Endodermal cell (in vitro differentiated cells): ENCODE measurements around the gene KCNG1. TPM values are rescaled to one million over a fixed set of nuclear protein-coding genes. Genes with fewer than 3 reads are reported as not detected.

Experiments
- DNase-seq: peaks from one replicate; pipeline ENCODE4 v3.0.0-alpha.2; 2017
- H3K27ac ChIP-seq: 2 replicates; pipeline ENCODE4 v1.5.1; 2013; ENCODE audit warnings: mild to moderate bottlenecking, low read depth, low read length, moderate library complexity
- H3K27me3 ChIP-seq: 2 replicates; pipeline ENCODE4 v1.6.1; 2013; ENCODE audit warnings: mild to moderate bottlenecking, low read length, moderate library complexity; ENCODE audit not compliant: insufficient read depth, control insufficient read depth, poor library complexity, severe bottlenecking
- H3K36me3 ChIP-seq: 2 replicates; pipeline ENCODE4 v1.7.0; 2013; ENCODE audit warnings: mild to moderate bottlenecking, low read length, moderate library complexity; ENCODE audit not compliant: control insufficient read depth, insufficient read depth
- H3K4me1 ChIP-seq: one replicate; pipeline ENCODE4 v1.7.0; 2013; ENCODE audit warnings: low read length; ENCODE audit not compliant: control insufficient read depth, insufficient read depth
- H3K4me3 ChIP-seq: 2 replicates; pipeline ENCODE4 v1.5.1; 2013; ENCODE audit warnings: mild to moderate bottlenecking, low read length, moderate library complexity
- H3K9ac ChIP-seq: 2 replicates; pipeline ENCODE4 v1.6.1; 2013; ENCODE audit warnings: mild to moderate bottlenecking, low read length, moderate library complexity; ENCODE audit not compliant: poor library complexity, severe bottlenecking; ENCODE audit errors: extremely low read depth
- H3K9me3 ChIP-seq: 2 replicates; pipeline ENCODE4 v1.6.1; 2013; ENCODE audit warnings: mild to moderate bottlenecking, low read length, moderate library complexity; ENCODE audit not compliant: control insufficient read depth
- H3K27ac Mint-ChIP-seq: 2 replicates; pipeline ENCODE4 v1.8.0; 2020; ENCODE audit warnings: mixed read lengths
- H3K27me3 Mint-ChIP-seq: 2 replicates; pipeline ENCODE4 v1.8.0; 2021; ENCODE audit warnings: mild to moderate bottlenecking, mixed read lengths; ENCODE audit not compliant: insufficient read depth
- H3K36me3 Mint-ChIP-seq: 2 replicates; pipeline ENCODE4 v1.8.0; 2020; ENCODE audit warnings: low read depth, mixed read lengths
- H3K4me1 Mint-ChIP-seq: 2 replicates; pipeline ENCODE4 v1.8.0; 2020; ENCODE audit warnings: mixed read lengths
- H3K4me3 Mint-ChIP-seq: 2 replicates; pipeline ENCODE4 v1.8.0; 2020; ENCODE audit warnings: mild to moderate bottlenecking, moderate library complexity, mixed read lengths
- H3K9me3 Mint-ChIP-seq: 2 replicates; pipeline ENCODE4 v1.8.0; 2020; ENCODE audit warnings: mild to moderate bottlenecking, mixed read lengths
- CTCF ChIP-seq: fragments of 200-600 bp; sonication (generic); conservative IDR thresholded peaks from 2 replicates; pipeline ENCODE4 v1.5.0; 2021; ENCODE audit warnings: antibody characterized with exemption, mild to moderate bottlenecking
- WGBS, 2 experiments: methylation state at CpG; one replicate each; pipeline versions ENCODE4 v1.1.5 to v1.1.7; 2013; ENCODE audit warnings: missing lambda C conversion rate in 2 of 2, mixed read lengths in 1 of 2; ENCODE audit not compliant: insufficient coverage in 1 of 2, insufficient read length in 1 of 2; 5-methylcytosine and 5-hydroxymethylcytosine counted together
- total RNA-seq, 2 donors: library from RNA; stranded (reverse); fragmentation: NEBNext Ultra II Directional in 1 of 2; extraction: Animal tissue kit (Norgen Biotek cat#: 25700) in 1 of 2; gene quantifications; 2 replicates in 1 of 2; 3 replicates in 1 of 2; pipeline ENCODE4 v1.2.1, GENCODE V29; 2021

Gene KCNG1
- total RNA-seq, 2 donors from 2014 or later = 106 to 126 TPM

GRCh38 chr20:51036226-51036625 lies 13.3 kb upstream of the KCNG1 start:
- H3K4me1 ChIP-seq = no peaks in the 10 kb centered on the region
- TF ChIP-seq CTCF = no peak
- Mint-ChIP-seq H3K27me3 (peaks cover 13% of the 10 kb centered on the region), H3K27ac (no peak overlapping the region), H3K9me3 (peaks cover 14% of the 10 kb centered on the region), H3K36me3 (peaks cover 5% of the 10 kb centered on the region), H3K4me1 (peaks cover 4% of the 10 kb centered on the region), H3K4me3 (no peak overlapping the region)
- H3K27me3 ChIP-seq = no peaks in the 10 kb centered on the region
- H3K9ac ChIP-seq = no peak overlapping the region
- no peaks in the 10 kb centered on the region for H3K36me3 ChIP-seq
- no peak overlapping the region for H3K27ac ChIP-seq
- WGBS, 2 experiments = 90 to 94% methylated on average over 4 of the region's 4 CpGs
- H3K9me3 ChIP-seq = peaks cover 11% of the 10 kb centered on the region
- no peak for DNase-seq
- H3K4me3 ChIP-seq = no peak overlapping the region

GRCh38 chr20:51034988-51035656 lies 12.2 kb upstream of the KCNG1 start:
- no peak overlapping the region for H3K9ac ChIP-seq
- Mint-ChIP-seq H3K27ac (no peak overlapping the region), H3K27me3 (peaks cover 16% of the 10 kb centered on the region)

GRCh38 chr20:51034476-51034875 lies 11.6 kb upstream of the KCNG1 start:
- 84 to 92% methylated on average over 2 of the region's 2 CpGs for WGBS, 2 experiments
- Histone ChIP-seq H3K27ac (no peak overlapping the region), H3K27me3 (no peaks in the 10 kb centered on the region), H3K9me3 (peaks cover 11% of the 10 kb centered on the region), H3K4me3 (no peak overlapping the region), H3K9ac (no peak overlapping the region), H3K4me1 (peaks cover 6% of the 10 kb centered on the region), H3K36me3 (no peaks in the 10 kb centered on the region)
- TF ChIP-seq CTCF = no peak
- Mint-ChIP-seq H3K36me3 (peaks cover 5% of the 10 kb centered on the region), H3K4me3 (no peak overlapping the region), H3K4me1 (peaks cover 13% of the 10 kb centered on the region), H3K27ac (peak overlapping the region; percentile 40), H3K27me3 (peaks cover 16% of the 10 kb centered on the region), H3K9me3 (peaks cover 14% of the 10 kb centered on the region)
- DNase-seq = no peak

More at GRCh38 chr20:51034988-51035656, 12.2 kb upstream of the KCNG1 start:
- H3K4me3 ChIP-seq = no peak overlapping the region
- H3K27me3 ChIP-seq = no peaks in the 10 kb centered on the region
- WGBS, 2 experiments = 88 to 96% methylated on average over 4 to 9 of the region's 9 CpGs
- peaks cover 11% of the 10 kb centered on the region for H3K9me3 ChIP-seq
- H3K4me1 ChIP-seq = peaks cover 3% of the 10 kb centered on the region
- Mint-ChIP-seq H3K4me1 (peaks cover 11% of the 10 kb centered on the region), H3K4me3 (no peak overlapping the region), H3K36me3 (peaks cover 5% of the 10 kb centered on the region), H3K9me3 (peaks cover 14% of the 10 kb centered on the region)
- no peak overlapping the region for H3K27ac ChIP-seq
- no peak for TF ChIP-seq CTCF
- no peaks in the 10 kb centered on the region for H3K36me3 ChIP-seq
- no peak for DNase-seq
